Mesothelial cell of epicardium (in vitro differentiated cells): Measurements from ENCODE around the gene FATE1. TPM values are rescaled to one million over a fixed set of nuclear protein-coding genes. Genes with fewer than 3 reads are reported as not detected.

Experiments
- DNase-seq, 2 experiments: peaks; one replicate each; pipeline ENCODE4 v3.0.0; 2021; ENCODE audit warnings: low spot score in 2 of 2; ENCODE audit not compliant: unreplicated experiment in 2 of 2
- H3K27ac Mint-ChIP-seq: 2 replicates; pipeline ENCODE4 v1.8.0; 2021; ENCODE audit warnings: mixed read lengths
- H3K27me3 Mint-ChIP-seq: 2 replicates; pipeline ENCODE4 v1.8.0; 2021; ENCODE audit warnings: low read depth, mixed read lengths
- H3K36me3 Mint-ChIP-seq: 2 replicates; pipeline ENCODE4 v1.8.0; 2021; ENCODE audit warnings: mixed read lengths
- H3K4me1 Mint-ChIP-seq: 2 replicates; pipeline ENCODE4 v1.8.0; 2021; ENCODE audit warnings: mixed read lengths
- H3K4me3 Mint-ChIP-seq: 2 replicates; pipeline ENCODE4 v1.8.0; 2021; ENCODE audit warnings: mild to moderate bottlenecking, moderate library complexity, mixed read lengths
- H3K9me3 Mint-ChIP-seq: 2 replicates; pipeline ENCODE4 v1.8.0; 2021; ENCODE audit warnings: mixed read lengths
- CTCF ChIP-seq: fragments of 200-600 bp; sonication (generic); IDR thresholded peaks from one replicate; pipeline ENCODE4 v1.5.0; 2021; ENCODE audit warnings: antibody characterized with exemption; ENCODE audit not compliant: unreplicated experiment
- total RNA-seq: library from RNA; stranded (reverse); gene quantifications from 3 replicates; pipeline ENCODE4 v1.2.1, GENCODE V29; 2021

Gene FATE1
- total RNA-seq: not detected in 3 replicates

- no peak for DNase-seq
- H3K36me3 Mint-ChIP-seq: no peaks in the 10 kb centered on the region
- H3K4me3 Mint-ChIP-seq: no peak within 1 kb of the TSS
- peaks cover 24% of the 10 kb centered on the region for H3K27me3 Mint-ChIP-seq
- no peak within 1 kb of the TSS for H3K27ac Mint-ChIP-seq
- TF ChIP-seq CTCF: no peak
- peaks cover 2% of the 10 kb centered on the region for H3K4me1 Mint-ChIP-seq
- H3K9me3 Mint-ChIP-seq: peaks cover 6% of the 10 kb centered on the region
These were observed at the start of gene FATE1 for GRCh38 chrX:151715752-151716151. Gene FATE1 (plus strand): TSS chrX:151716035. CDS start chrX:151716120, 85 bp downstream.

GRCh38 chrX:151675121-151675746 lies 40.6 kb upstream of the FATE1 start:
- H3K27me3 Mint-ChIP-seq: peaks cover 20% of the 10 kb centered on the region
- H3K36me3 Mint-ChIP-seq: no peaks in the 10 kb centered on the region
- peaks cover 23% of the 10 kb centered on the region for H3K9me3 Mint-ChIP-seq
- no peak for TF ChIP-seq CTCF
- H3K27ac Mint-ChIP-seq: no peak overlapping the region
- H3K4me3 Mint-ChIP-seq: no peak overlapping the region
- H3K4me1 Mint-ChIP-seq: no peaks in the 10 kb centered on the region
- no peak for DNase-seq

GRCh38 chrX:151676196-151676595 lies 39.6 kb upstream of the FATE1 start:
- Mint-ChIP-seq H3K9me3 (peaks cover 19% of the 10 kb centered on the region), H3K4me3 (no peak overlapping the region), H3K27me3 (peaks cover 20% of the 10 kb centered on the region), H3K4me1 (no peaks in the 10 kb centered on the region), H3K36me3 (no peaks in the 10 kb centered on the region), H3K27ac (no peak overlapping the region)
- DNase-seq: no peak
- TF ChIP-seq CTCF: no peak

- H3K36me3 Mint-ChIP-seq: no peaks in the 10 kb centered on the region
- TF ChIP-seq CTCF: no peak
- H3K4me3 Mint-ChIP-seq: no peak overlapping the region
- H3K27me3 Mint-ChIP-seq: peaks cover 33% of the 10 kb centered on the region
- H3K27ac Mint-ChIP-seq: no peak overlapping the region
- DNase-seq: no peak
- peaks cover 21% of the 10 kb centered on the region for H3K9me3 Mint-ChIP-seq
- no peaks in the 10 kb centered on the region for H3K4me1 Mint-ChIP-seq
These were observed 35.9 kb upstream of the FATE1 start for GRCh38 chrX:151679798-151680402.

- DNase-seq: peak in 1 of 2 experiments; percentile 60
- Mint-ChIP-seq H3K27ac (no peak overlapping the region), H3K9me3 (peaks cover 21% of the 10 kb centered on the region), H3K27me3 (peaks cover 34% of the 10 kb centered on the region), H3K36me3 (no peaks in the 10 kb centered on the region), H3K4me1 (no peaks in the 10 kb centered on the region), H3K4me3 (no peak overlapping the region)
- TF ChIP-seq CTCF: peak; percentile 95
These were observed 35.0 kb upstream of the FATE1 start for GRCh38 chrX:151680805-151681204.
